Brain microvascular endothelial cell (primary cell): ENCODE measurements around the gene FARS2.
A peak's percentile ranks its signal among the peaks of the same experiment; 100 is the strongest.

Experiments
- DNase-seq: peaks from one replicate; pipeline ENCODE4 v3.0.0-alpha.2; 2020
- H3K27ac ChIP-seq: fragments of 250-450 bp; sonication (Bioruptor Pico); 2 replicates; pipeline ENCODE4 v1.5.1; 2020; ENCODE audit warnings: mild to moderate bottlenecking, moderate library complexity
- H3K27me3 ChIP-seq: fragments of 250-450 bp; sonication (Bioruptor Pico); replicated peaks from 2 replicates; pipeline ENCODE4 v1.5.1; 2020; ENCODE audit warnings: mild to moderate bottlenecking
- H3K36me3 ChIP-seq: fragments of 250-450 bp; sonication (Bioruptor Pico); replicated peaks from 2 replicates; pipeline ENCODE4 v1.5.1; 2020; ENCODE audit warnings: mild to moderate bottlenecking
- H3K4me3 ChIP-seq: 2 replicates; pipeline ENCODE4 v1.5.1; 2011; ENCODE audit warnings: low read depth, mild to moderate bottlenecking, control low read depth, low read length, moderate library complexity
- CTCF ChIP-seq: IDR thresholded peaks from 2 replicates; pipeline ENCODE4 v1.5.1; 2011; ENCODE audit warnings: low read depth, mild to moderate bottlenecking, moderate library complexity, low read length, control low read depth, inconsistent platforms; ENCODE audit errors: missing control alignments
- in situ Hi-C: cut with HindIII; loops from 2 replicates; pipeline ENCODE4 v1.10.0; 2017; ENCODE audit warnings: low sequenced_read_pairs, low pct_ligation_motif_present

The FARS2 gene

GRCh38 chr6:5405976-5406375 is 144.7 kb downstream of the FARS2 start:
- DNase-seq: no peak
- in situ Hi-C loops: no loop called here
- Histone ChIP-seq H3K27ac (no peak overlapping the region), H3K27me3 (no peaks in the 10 kb centered on the region), H3K36me3 (no peaks in the 10 kb centered on the region), H3K4me3 (no peak overlapping the region)
- TF ChIP-seq CTCF: no peak

GRCh38 chr6:5411414-5411813 is 150.1 kb downstream of the FARS2 start:
- TF ChIP-seq CTCF: no peak
- H3K27ac ChIP-seq: no peak overlapping the region
- H3K27me3 ChIP-seq: no peaks in the 10 kb centered on the region
- H3K4me3 ChIP-seq: no peak overlapping the region
- no peak for DNase-seq
- H3K36me3 ChIP-seq: no peaks in the 10 kb centered on the region
- in situ Hi-C loops: no loop called here

GRCh38 chr6:5412017-5412416 is 150.7 kb downstream of the FARS2 start:
- Histone ChIP-seq H3K27me3 (no peaks in the 10 kb centered on the region), H3K36me3 (no peaks in the 10 kb centered on the region), H3K4me3 (no peak overlapping the region), H3K27ac (no peak overlapping the region)
- in situ Hi-C loops: no loop called here
- no peak for DNase-seq
- no peak for TF ChIP-seq CTCF

- Histone ChIP-seq H3K36me3 (no peaks in the 10 kb centered on the region), H3K27me3 (no peaks in the 10 kb centered on the region), H3K4me3 (no peak overlapping the region), H3K27ac (no peak overlapping the region)
- no peak for DNase-seq
- no peak for TF ChIP-seq CTCF
- in situ Hi-C loops: no loop called here
Measured at GRCh38 chr6:5412663-5413062, 151.3 kb downstream of the FARS2 start.

GRCh38 chr6:5416250-5416649 is 154.9 kb downstream of the FARS2 start:
- in situ Hi-C loops: no loop called here
- Histone ChIP-seq H3K27me3 (no peaks in the 10 kb centered on the region), H3K27ac (no peak overlapping the region), H3K36me3 (no peaks in the 10 kb centered on the region), H3K4me3 (no peak overlapping the region)
- TF ChIP-seq CTCF: no peak
- DNase-seq: no peak

GRCh38 chr6:5422321-5422915 is 161.1 kb downstream of the FARS2 start:
- in situ Hi-C loops: no loop called here
- peak; percentile 89 for TF ChIP-seq CTCF
- H3K36me3 ChIP-seq: no peaks in the 10 kb centered on the region
- peak; percentile 47 for DNase-seq
- H3K4me3 ChIP-seq: no peak overlapping the region
- H3K27me3 ChIP-seq: no peaks in the 10 kb centered on the region
- H3K27ac ChIP-seq: no peak overlapping the region
